BE2C (cell line): ENCODE data around the gene UNC5B.

ENCODE experiments used
- DNase-seq: peaks from one replicate; pipeline ENCODE4 v3.0.0-alpha.2; 2020
- H3K27me3 ChIP-seq: fragments of 250-450 bp; sonication (Bioruptor Pico); 2 replicates; pipeline ENCODE4 v1.5.1; 2020; ENCODE audit warnings: mild to moderate bottlenecking
- H3K36me3 ChIP-seq: fragments of 250-450 bp; sonication (Bioruptor Pico); 2 replicates; pipeline ENCODE4 v1.5.1; 2020; ENCODE audit warnings: mild to moderate bottlenecking
- H3K4me1 ChIP-seq: fragments of 250-450 bp; sonication (Bioruptor Pico); 2 replicates; pipeline ENCODE4 v1.5.1; 2020
- H3K4me3 ChIP-seq: 2 replicates; pipeline ENCODE4 v1.5.1; 2011; ENCODE audit warnings: low read depth, low read length
- H3K9me3 ChIP-seq: fragments of 250-450 bp; sonication (Bioruptor Pico); 2 replicates; pipeline ENCODE4 v1.5.1; 2020
- CTCF ChIP-seq: IDR thresholded peaks from 2 replicates; pipeline ENCODE4 v1.5.1; 2012; ENCODE audit warnings: mild to moderate bottlenecking, low read depth, low read length

UNC5B gene

DNA sequence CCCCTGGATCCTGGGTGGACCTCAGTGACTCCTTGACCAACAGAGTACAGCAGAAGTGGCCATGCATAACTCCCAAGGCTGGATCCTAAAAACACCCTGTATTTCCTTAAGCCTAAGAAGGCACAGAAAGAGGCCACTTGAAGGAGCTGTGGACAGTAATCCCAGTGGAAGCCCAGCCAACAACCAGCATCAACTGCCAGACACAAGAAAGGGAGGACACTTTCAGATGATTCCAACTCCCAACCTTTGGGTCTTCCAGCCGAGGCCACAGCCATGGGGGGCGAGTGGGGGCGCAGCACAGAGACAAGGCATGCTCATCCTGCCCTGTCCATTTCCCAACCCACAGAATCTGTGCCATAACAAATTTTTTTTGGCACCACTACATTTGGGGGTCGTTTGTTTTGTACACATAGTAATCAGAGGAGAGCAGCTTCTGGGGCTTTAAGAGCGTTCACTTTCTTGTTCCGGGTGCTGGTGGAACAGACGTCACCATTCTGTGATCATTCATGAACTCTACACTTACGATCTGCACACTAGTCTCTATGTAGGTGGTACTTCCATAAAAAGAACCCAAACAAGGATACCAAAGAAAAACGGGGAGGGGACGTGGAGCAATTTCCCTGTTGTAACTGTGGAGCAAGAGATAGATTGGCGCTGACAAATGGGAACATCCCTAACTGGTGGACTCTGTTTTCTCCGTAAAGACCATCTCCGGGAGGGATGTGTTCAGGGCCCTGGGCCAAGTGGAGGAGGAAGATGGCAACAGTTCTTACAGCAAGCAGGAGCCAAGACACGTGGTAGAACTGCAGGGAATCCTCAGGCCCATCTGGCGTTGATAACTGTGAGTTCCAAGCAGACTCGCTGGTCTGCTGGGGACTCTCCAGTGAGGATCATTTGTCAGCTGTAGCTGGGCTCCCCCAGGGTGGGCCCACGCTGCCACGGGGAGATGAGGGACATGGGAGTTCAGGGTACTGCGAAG is 100.7 kb downstream of the UNC5B start:
- DNase-seq = peak; percentile 44
- TF ChIP-seq CTCF = no peak
- no peaks in the 10 kb centered on the region; the same call in none of the 2 replicates for H3K4me1 ChIP-seq

GRCh38 chr10:71314028-71314693 is 101.8 kb downstream of the UNC5B start:
- TF ChIP-seq CTCF = peak; percentile 76
- H3K4me3 ChIP-seq = peak overlapping the region; percentile 21
- DNase-seq = peak; percentile 45

More for the DNA sequence above, 100.7 kb downstream of the UNC5B start:
- H3K4me3 ChIP-seq = no peak overlapping the region
- no peaks in the 10 kb centered on the region for H3K27me3 ChIP-seq
- no peaks in the 10 kb centered on the region for H3K36me3 ChIP-seq
- no peaks in the 10 kb centered on the region for H3K9me3 ChIP-seq

GRCh38 chr10:71314694-71315225 is 102.4 kb downstream of the UNC5B start:
- no peaks in the 10 kb centered on the region for H3K9me3 ChIP-seq
- no peak for TF ChIP-seq CTCF
- peak overlapping the region; percentile 21 for H3K4me3 ChIP-seq
- DNase-seq = no peak
- no peaks in the 10 kb centered on the region for H3K36me3 ChIP-seq
- H3K27me3 ChIP-seq = no peaks in the 10 kb centered on the region
- no peaks in the 10 kb centered on the region; the same call in none of the 2 replicates for H3K4me1 ChIP-seq

More at GRCh38 chr10:71314028-71314693, 101.8 kb downstream of the UNC5B start:
- Histone ChIP-seq H3K4me1 (no peaks in the 10 kb centered on the region; the same call in none of the 2 replicates), H3K36me3 (no peaks in the 10 kb centered on the region), H3K27me3 (no peaks in the 10 kb centered on the region), H3K9me3 (no peaks in the 10 kb centered on the region)

GRCh38 chr10:71316056-71316785 is 103.9 kb downstream of the UNC5B start:
- H3K4me1 ChIP-seq = no peaks in the 10 kb centered on the region; the same call in none of the 2 replicates
- H3K9me3 ChIP-seq = no peaks in the 10 kb centered on the region
- no peaks in the 10 kb centered on the region for H3K36me3 ChIP-seq
- DNase-seq = no peak
- no peak overlapping the region for H3K4me3 ChIP-seq
- H3K27me3 ChIP-seq = no peaks in the 10 kb centered on the region
- TF ChIP-seq CTCF = no peak

GRCh38 chr10:71316786-71317160 is 104.4 kb downstream of the UNC5B start:
- no peaks in the 10 kb centered on the region for H3K9me3 ChIP-seq
- H3K4me1 ChIP-seq = no peaks in the 10 kb centered on the region; the same call in none of the 2 replicates
- H3K36me3 ChIP-seq = no peaks in the 10 kb centered on the region
- H3K27me3 ChIP-seq = no peaks in the 10 kb centered on the region
- TF ChIP-seq CTCF = no peak
- no peak for DNase-seq
- no peak overlapping the region for H3K4me3 ChIP-seq
